T-helper 2 cell treated with Interferon-gamma antibody and Interleukin-4, amounts not matched to agents 5 μg/mL and 100 μg/mL, for 36 hours (primary cell): ENCODE measurements around the gene BTBD17.

Experiments used
- DNase-seq: peaks from one replicate; pipeline ENCODE4 v3.0.0; 2021; ENCODE audit warnings: low spot score
- H3K27ac Mint-ChIP-seq: one replicate; pipeline ENCODE4 v1.8.0; 2021; ENCODE audit warnings: mild to moderate bottlenecking, mixed read lengths
- H3K27me3 Mint-ChIP-seq: one replicate; pipeline ENCODE4 v1.8.0; 2021; ENCODE audit warnings: low read depth, mixed read lengths
- H3K36me3 Mint-ChIP-seq: one replicate; pipeline ENCODE4 v1.8.0; 2021; ENCODE audit warnings: low read depth, mixed read lengths
- H3K4me1 Mint-ChIP-seq: one replicate; pipeline ENCODE4 v1.8.0; 2021; ENCODE audit warnings: low read depth, mixed read lengths
- H3K4me3 Mint-ChIP-seq: one replicate; pipeline ENCODE4 v1.8.0; 2022; ENCODE audit warnings: mild to moderate bottlenecking, moderate library complexity, mixed read lengths
- H3K9me3 Mint-ChIP-seq: one replicate; pipeline ENCODE4 v1.8.0; 2021; ENCODE audit warnings: mixed read lengths

BTBD17 gene

DNA sequence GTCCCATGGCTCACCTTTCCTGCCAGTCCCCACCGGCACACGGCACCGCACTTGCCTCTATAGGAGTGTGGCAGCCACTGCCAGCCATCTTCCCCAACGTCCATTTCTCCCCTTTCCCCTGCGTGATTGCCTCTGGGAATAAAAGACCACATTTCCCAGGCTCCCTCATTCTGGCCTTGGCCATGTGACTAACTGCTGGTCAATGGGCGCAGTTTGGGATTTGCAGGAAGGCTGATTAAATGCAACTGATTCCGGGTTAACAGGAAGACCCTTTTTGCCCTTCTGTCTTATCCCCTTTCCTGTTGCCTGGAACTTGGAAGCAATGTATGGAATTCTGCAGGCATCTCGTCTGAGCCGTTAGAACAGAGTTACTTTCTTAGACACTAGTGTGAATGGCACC, 3.0 kb downstream of the BTBD17 start:
- no peaks in the 10 kb centered on the region for H3K36me3 Mint-ChIP-seq
- peaks cover 4% of the 10 kb centered on the region for H3K4me1 Mint-ChIP-seq
- peaks cover 46% of the 10 kb centered on the region for H3K27me3 Mint-ChIP-seq
- H3K9me3 Mint-ChIP-seq, result no peaks in the 10 kb centered on the region
- no peak for DNase-seq
- H3K27ac Mint-ChIP-seq, result no peak overlapping the region
- no peak overlapping the region for H3K4me3 Mint-ChIP-seq

DNA sequence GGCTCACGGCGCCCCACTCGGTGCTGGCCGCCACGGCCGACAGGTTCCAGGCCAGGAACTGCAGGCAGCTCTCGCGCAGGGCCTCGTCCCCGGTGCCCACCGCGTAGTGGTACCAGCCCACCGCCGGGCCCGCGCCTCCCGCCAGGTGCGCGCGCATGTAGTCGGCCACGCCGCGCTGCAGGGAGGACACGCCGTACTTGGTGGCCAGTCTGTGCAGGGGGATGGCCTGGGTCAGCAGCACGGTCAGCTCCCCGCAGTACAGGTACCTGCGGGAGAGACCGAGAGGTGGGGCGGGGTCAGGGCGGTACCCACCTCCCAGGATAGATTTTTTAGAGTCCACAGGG, 4.2 kb downstream of the BTBD17 start:
- no peak overlapping the region for H3K27ac Mint-ChIP-seq
- peaks cover 4% of the 10 kb centered on the region for H3K4me1 Mint-ChIP-seq
- no peaks in the 10 kb centered on the region for H3K36me3 Mint-ChIP-seq
- DNase-seq, result no peak
- no peaks in the 10 kb centered on the region for H3K9me3 Mint-ChIP-seq
- H3K27me3 Mint-ChIP-seq, result peaks cover 59% of the 10 kb centered on the region
- no peak overlapping the region for H3K4me3 Mint-ChIP-seq

DNA sequence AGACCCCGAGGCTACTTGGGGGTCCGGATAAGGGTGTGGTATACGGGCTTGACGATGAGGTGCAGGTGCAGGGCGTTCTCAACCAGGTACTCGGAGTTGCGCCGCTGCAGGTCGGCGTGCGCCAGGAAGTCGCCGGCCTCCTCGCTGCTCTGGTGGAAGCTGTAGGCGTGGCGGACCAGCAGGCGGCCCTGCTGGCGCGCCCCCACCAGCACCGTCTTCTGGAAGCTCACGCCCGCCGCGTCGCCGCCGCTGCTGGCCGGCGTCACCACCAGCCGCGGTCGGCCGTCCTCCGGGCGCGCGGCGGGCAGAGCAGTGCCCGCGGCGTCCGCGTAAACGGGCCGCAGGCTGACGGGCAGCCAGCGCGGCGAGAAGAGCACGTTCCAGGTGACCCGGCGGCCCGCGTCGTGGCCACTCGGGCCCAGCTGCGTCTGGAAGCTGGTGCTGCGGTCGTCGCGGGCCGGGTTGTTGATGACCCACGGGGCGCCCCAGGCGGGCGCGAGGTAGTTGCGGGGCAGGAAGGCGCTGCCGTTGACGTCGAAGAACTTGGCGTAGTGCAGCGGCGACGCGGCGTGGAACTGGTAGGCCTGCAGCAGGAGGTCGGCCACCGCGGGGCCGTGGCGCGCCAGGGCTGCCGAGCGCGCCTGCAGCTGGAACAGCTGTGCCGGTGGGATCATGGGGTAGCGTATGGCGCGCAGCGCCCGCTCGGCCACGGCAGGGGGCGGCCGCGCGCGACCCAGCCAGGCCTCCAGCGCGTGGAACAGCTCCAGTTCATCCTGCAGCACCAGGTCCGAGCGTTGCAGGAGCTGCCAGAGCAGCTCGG, 4.8 kb downstream of the BTBD17 start:
- Mint-ChIP-seq H3K27ac (no peak overlapping the region), H3K9me3 (no peaks in the 10 kb centered on the region), H3K36me3 (no peaks in the 10 kb centered on the region), H3K27me3 (peaks cover 62% of the 10 kb centered on the region), H3K4me3 (no peak overlapping the region), H3K4me1 (peaks cover 4% of the 10 kb centered on the region)
- DNase-seq, result no peak

DNA sequence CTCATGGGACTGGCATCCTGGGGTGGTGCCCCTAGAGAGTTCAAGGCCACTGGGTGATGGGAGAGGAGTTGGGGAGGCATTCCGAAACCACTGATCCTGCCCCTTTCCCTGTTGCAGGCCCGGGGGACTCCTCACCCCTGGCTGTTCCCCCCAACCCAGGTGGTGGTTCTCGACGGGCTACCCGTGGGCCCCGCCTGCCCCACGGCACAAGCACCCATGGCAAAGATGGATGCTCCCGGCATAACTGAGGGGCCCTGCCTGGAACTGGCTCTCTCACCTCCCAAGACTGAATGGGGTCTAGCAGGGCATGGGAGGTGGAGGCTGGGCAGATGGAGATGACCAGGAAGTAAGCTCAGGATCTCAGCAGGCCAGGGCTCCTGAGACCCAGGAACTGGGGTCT, 6.6 kb downstream of the BTBD17 start:
- Mint-ChIP-seq H3K4me3 (no peak overlapping the region), H3K36me3 (no peaks in the 10 kb centered on the region), H3K27me3 (peaks cover 70% of the 10 kb centered on the region), H3K9me3 (no peaks in the 10 kb centered on the region), H3K4me1 (peaks cover 4% of the 10 kb centered on the region), H3K27ac (no peak overlapping the region)
- DNase-seq, result no peak

DNA sequence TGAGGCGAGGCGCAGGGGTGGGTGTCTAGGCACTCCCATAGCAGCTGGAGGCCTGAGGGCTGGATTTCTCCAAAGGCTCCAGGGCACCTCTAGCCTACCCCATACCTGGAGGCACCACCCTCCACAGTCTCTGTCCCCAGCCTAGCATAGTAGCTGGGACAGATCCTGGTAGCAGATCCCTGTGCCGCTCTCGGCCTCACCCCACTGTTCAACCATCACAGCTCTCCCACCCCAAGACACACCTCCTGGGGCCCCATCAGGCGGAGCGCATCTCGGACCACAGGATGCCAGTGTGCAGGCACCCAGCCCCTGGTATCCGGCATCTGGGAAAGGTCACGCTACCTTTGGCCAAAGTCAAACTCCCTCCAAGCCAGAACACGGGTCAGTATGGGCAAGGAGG, 7.1 kb downstream of the BTBD17 start:
- Mint-ChIP-seq H3K4me3 (no peak overlapping the region), H3K27ac (no peak overlapping the region), H3K27me3 (peaks cover 72% of the 10 kb centered on the region), H3K36me3 (no peaks in the 10 kb centered on the region), H3K9me3 (no peaks in the 10 kb centered on the region), H3K4me1 (peaks cover 4% of the 10 kb centered on the region)
- DNase-seq, result no peak

DNA sequence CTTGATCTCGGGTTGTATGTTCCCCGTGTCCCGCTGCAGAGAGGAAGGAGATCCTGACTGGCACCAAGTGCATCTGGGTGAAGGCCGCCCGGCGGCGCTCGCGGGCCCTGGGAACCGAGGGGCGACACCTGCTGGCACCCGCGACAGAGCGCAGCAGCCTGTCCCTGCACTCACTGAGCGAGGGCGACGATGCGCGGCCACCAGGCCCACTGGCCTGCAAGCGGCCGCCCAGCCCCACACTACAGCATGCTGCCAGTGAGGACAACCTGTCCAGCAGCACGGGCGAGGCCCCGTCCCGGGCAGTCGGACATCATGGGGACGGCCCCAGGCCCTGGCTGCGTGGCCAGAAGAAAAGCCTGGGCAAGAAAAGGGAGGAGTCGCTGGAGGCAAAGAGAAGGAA, 7.5 kb downstream of the BTBD17 start:
- Mint-ChIP-seq H3K4me3 (no peak overlapping the region), H3K4me1 (peaks cover 4% of the 10 kb centered on the region), H3K27ac (no peak overlapping the region), H3K27me3 (peaks cover 70% of the 10 kb centered on the region), H3K9me3 (no peaks in the 10 kb centered on the region), H3K36me3 (no peaks in the 10 kb centered on the region)
- DNase-seq, result peak; percentile 69

DNA sequence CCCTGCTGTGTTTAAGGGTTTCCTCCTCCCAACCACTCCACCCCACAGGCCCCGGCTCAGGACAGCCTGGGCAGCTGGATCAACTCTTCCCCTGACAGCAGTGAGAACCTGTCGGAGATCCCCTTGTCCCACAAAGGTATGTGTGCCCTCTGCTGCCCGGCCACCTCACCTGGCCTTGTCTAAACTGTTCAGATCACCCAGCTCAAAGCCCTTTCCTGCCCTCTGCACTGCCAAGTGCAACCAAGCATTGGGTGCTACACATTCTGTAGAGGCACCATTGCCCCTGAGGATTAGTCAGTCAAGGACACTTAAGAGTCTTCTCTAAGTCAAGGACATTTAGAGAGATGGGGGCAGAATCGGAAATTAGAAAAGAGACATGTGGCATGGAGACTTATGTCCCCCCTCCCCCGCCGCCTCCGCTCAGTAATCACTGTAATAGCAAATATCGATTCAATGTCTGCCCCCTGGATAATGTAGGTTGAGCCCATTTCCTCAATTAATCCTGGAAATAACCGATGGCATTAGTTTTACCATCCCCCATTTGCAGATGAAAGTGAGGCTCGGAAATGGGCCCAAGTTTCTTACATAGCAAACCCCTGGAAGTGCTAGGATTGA, 8.1 kb downstream of the BTBD17 start:
- DNase-seq, result no peak
- Mint-ChIP-seq H3K36me3 (no peaks in the 10 kb centered on the region), H3K27ac (no peak overlapping the region), H3K9me3 (no peaks in the 10 kb centered on the region), H3K27me3 (peaks cover 69% of the 10 kb centered on the region), H3K4me3 (no peak overlapping the region), H3K4me1 (peaks cover 4% of the 10 kb centered on the region)

DNA sequence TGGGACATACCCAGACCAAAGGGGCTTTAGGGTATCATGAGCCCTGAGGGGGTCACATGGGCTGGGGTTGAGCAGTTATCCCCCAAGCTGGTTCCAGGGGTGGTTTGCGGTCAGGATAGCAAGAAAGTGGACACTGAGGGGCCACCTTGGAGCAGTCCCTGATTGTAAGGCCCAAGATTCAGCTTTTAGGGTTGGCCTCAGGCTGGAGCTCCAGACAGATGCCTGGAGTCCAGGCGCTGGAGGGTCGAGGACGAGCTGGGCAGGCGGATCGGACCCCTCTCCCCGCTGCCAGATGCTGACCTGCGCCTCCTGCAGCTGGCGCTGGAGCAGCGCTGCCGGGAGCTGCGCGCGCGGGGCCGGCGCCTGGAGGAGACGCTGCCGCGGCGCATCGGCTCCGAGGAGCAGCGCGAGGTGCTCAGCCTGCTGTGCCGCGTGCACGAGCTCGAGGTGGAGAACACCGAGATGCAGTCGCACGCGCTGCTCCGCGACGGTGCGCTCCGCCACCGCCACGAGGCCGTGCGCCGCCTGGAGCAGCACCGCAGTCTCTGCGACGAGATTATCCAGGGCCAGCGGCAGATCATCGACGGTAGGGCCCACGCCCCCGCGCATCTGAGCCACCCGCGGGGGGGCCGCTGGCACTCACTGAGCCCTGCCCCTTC, 10.0 kb downstream of the BTBD17 start:
- Mint-ChIP-seq H3K4me3 (no peak overlapping the region), H3K27me3 (peaks cover 68% of the 10 kb centered on the region), H3K27ac (no peak overlapping the region), H3K4me1 (peaks cover 4% of the 10 kb centered on the region), H3K36me3 (no peaks in the 10 kb centered on the region), H3K9me3 (no peaks in the 10 kb centered on the region)
- no peak for DNase-seq

DNA sequence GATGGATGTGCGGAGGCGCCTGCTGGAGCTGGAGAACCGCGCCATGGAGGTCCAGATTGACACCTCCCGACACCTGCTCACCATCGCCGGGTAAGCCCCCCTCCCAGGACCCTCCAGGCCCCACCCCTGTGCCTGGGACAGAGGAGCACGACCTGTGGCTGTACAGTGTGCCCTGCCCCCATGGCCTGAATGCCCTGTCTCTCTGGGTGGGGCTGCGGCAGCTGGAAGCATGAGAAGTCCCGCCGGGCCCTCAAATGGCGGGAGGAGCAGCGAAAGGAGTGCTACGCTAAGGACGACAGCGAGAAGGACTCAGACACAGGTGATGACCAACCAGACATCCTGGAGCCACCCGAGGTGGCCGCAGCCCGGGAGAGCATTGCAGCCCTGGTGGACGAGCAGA, 11.2 kb downstream of the BTBD17 start:
- Mint-ChIP-seq H3K9me3 (no peaks in the 10 kb centered on the region), H3K27me3 (peaks cover 58% of the 10 kb centered on the region), H3K27ac (no peak overlapping the region), H3K4me1 (peaks cover 4% of the 10 kb centered on the region), H3K4me3 (no peak overlapping the region), H3K36me3 (no peaks in the 10 kb centered on the region)
- DNase-seq, result no peak

DNA sequence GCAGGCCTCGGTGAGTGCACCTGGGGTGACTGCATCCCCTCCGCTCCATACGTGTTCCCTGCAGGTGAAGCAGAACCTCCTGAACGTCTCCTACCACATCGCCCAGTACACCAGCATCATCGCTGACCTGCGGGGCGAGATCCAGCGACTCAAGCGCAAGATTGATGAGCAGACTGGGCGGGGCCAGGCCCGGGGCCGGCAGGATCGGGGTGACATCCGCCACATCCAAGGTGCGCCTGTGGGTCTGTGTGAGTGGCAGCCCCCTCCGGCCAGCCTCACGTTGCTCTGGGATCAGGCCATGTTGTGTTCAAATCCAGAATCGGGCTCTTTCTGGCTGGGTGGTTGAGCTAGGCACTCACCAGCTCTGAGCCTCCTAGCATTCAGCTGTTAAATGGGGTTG, 12.5 kb downstream of the BTBD17 start:
- H3K4me3 Mint-ChIP-seq, result no peak overlapping the region
- no peak for DNase-seq
- no peak overlapping the region for H3K27ac Mint-ChIP-seq
- no peaks in the 10 kb centered on the region for H3K36me3 Mint-ChIP-seq
- peaks cover 3% of the 10 kb centered on the region for H3K4me1 Mint-ChIP-seq
- H3K27me3 Mint-ChIP-seq, result peaks cover 45% of the 10 kb centered on the region
- H3K9me3 Mint-ChIP-seq, result no peaks in the 10 kb centered on the region

DNA sequence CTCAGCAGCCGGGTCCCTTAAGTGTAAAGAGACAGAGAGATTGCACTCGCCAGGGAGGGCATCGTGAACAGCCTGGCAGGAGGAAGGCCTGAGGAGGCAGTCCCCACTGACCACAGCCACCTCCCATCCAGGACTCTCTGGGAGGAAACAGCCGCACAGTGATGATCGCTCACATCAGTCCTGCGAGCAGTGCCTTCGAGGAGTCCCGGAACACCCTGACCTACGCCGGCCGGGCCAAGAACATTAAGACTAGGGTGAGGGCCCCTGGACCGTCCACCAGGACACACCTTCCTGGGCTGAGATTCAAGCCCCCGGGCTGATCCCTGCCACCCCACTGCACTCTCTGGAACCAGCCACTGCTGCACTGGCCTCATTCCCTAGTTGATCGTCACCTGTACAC, 14.0 kb downstream of the BTBD17 start:
- no peaks in the 10 kb centered on the region for H3K4me1 Mint-ChIP-seq
- peaks cover 30% of the 10 kb centered on the region for H3K27me3 Mint-ChIP-seq
- no peak overlapping the region for H3K27ac Mint-ChIP-seq
- no peak overlapping the region for H3K4me3 Mint-ChIP-seq
- DNase-seq, result no peak
- H3K9me3 Mint-ChIP-seq, result no peaks in the 10 kb centered on the region
- H3K36me3 Mint-ChIP-seq, result no peaks in the 10 kb centered on the region

DNA sequence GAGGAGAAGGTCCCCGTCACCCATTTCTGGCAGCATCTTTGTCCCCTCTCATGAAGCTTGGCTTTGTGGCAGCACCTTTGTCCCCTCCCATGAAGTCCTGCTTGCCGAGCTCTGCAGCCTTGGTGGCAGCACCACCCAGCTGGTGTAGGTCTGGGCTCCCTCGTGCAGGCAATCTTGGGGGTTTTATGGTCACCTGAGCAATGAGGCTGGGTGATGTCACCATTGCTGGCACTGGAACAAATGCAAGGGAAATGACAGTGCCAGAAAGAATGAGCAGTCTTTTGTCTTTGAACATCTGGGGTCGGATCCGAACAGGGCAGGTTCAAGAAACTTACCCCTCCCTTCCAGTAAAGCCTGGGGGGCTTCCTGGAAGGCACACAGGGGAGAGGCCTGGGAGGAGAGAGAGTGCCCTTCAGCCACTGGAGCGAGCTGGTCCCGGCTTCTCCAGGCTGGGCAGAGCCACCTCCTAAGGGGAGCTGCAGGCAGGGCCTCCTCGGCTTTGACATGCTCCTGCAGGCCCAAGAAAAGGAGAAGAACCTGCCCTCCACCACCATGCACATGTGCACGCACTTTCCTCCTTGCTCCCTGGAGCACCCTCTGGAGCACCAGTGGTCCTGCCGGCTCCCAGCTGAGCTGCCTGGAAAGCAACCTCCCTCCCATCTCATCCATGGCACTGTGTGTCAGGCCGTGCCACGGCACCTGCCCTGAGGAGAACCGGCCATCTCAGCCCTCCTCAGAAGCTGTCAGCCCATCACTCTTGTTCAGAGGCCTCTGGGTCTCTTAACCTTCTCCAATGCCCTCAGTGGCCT, 16.0 kb downstream of the BTBD17 start:
- Mint-ChIP-seq H3K4me1 (no peaks in the 10 kb centered on the region), H3K27me3 (peaks cover 18% of the 10 kb centered on the region), H3K9me3 (no peaks in the 10 kb centered on the region), H3K36me3 (no peaks in the 10 kb centered on the region), H3K27ac (no peak overlapping the region), H3K4me3 (no peak overlapping the region)
- DNase-seq, result no peak

DNA sequence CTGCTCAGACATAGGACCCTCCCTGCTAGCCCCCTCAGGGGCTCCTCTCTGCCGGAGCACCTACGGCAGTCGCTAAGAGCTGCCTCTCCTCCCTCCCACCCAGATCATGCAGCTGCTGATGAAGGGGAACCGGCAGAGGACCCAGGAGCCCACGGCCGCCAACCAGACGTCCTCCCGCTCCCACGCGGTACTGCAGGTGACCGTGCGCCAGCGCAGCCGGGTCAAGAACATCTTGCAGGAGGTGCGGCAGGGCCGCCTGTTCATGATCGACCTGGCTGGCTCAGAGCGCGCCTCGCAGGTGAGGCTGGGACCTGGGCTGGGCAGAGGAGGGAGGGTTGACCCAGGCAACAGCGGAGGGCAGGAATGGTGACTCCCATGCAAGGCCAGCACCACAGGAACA, 17.0 kb downstream of the BTBD17 start:
- DNase-seq, result no peak
- no peaks in the 10 kb centered on the region for H3K36me3 Mint-ChIP-seq
- H3K9me3 Mint-ChIP-seq, result no peaks in the 10 kb centered on the region
- H3K27me3 Mint-ChIP-seq, result peaks cover 12% of the 10 kb centered on the region
- no peak overlapping the region for H3K27ac Mint-ChIP-seq
- H3K4me3 Mint-ChIP-seq, result no peak overlapping the region
- no peaks in the 10 kb centered on the region for H3K4me1 Mint-ChIP-seq
